GM11168 (cell line): ENCODE results near the gene MINAR1.
"Not testable (repeated sequence)": the region's sequence is repeated elsewhere in the genome, so short reads cannot be mapped to it uniquely, and the experiment has no call there.

Source experiments
- in situ Hi-C: fragments of 300-500 bp; cut with MboI; formaldehyde crosslinking; loops from one replicate; pipeline ENCODE4 v1.12.0; 2022; ENCODE audit warnings: low sequenced_read_pairs; ENCODE audit not compliant: unreplicated experiment

The MINAR1 gene, protein sequence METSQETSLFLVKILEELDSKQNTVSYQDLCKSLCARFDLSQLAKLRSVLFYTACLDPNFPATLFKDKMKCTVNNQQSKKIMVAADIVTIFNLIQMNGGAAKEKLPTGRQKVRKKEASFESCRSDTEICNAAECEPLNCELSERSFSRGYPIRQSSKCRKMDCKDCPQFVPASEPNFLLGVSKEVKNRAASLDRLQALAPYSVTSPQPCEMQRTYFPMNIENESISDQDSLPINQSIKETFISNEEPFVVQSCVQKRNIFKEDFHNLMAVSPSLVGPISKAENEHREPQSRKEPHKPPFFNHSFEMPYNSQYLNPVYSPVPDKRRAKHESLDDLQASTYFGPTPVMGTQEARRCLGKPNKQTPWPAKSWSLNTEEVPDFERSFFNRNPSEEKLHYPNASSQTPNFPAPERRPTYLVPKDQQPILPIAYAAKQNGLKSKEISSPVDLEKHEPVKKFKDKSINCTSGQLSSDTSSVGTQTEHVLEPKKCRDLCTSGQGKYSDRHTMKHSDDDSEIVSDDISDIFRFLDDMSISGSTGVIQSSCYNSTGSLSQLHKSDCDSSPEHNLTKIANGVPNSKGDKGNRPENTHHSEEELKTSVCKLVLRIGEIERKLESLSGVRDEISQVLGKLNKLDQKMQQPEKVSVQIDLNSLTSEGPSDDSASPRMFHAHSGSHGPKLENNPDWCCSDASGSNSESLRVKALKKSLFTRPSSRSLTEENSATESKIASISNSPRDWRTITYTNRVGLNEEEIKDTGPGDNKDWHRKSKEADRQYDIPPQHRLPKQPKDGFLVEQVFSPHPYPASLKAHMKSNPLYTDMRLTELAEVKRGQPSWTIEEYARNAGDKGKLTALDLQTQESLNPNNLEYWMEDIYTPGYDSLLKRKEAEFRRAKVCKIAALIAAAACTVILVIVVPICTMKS

DNA sequence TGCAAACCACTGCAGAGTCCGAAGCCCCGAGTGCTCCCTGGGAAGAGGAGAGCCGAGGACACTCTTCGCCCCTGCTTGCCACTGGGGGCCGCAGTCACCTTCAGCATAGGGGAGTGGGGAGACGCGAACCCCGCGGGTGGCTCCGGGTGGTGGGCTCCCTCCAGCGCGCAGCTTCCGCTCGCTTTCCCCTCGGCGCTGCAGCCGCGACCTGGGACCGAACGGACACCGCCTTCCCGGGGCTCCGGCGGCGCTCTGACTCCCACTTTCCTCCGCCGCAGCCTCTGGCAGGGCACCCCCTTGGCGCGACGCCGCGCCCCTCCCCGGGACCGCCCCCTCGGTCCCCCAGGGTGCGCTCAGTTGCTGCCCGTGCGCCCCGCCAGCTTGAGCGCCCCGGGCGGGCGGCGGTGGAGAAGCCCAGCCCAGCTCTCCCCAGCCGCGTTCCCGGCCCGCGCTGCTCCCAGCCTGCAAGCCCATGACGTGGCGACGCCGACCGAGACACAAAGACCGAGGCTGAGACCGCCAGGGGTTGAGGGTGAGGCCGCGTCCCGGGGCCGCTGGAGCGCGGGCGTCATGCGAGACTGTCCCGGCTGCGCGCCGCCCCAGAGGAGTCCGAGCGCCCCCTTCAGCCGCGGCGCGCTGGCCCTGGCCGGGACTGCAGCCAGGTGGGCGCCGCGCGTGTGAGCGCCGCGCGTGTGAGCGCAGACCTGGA, at the start of gene MINAR1:
MINAR1 (plus strand) TSS at position 701 of the 709 bp plus-strand sequence. CDS start 23,812 bp downstream, outside the sequence.
- in situ Hi-C loops = no loop called here

DNA sequence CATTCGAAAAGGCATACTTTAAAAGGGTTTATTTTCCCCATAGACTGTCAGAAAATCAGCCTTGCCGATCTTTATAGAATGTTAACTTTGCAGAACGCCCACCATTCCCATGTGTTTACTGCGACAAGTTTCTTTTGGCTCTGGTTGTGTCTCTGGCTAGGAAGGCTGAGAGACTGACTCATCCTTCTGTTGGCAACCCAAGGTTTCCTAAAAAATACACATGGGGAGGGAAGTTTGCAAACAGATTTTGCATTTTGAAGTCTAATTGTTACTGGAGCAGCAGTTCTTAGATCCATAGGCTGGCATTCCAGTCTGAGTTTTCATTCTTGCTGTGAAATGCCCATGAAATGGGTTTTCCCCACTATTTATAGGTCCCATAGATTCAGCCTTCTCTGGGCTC, 37.9 kb upstream of the MINAR1 start:
- in situ Hi-C loops = no loop called here

DNA sequence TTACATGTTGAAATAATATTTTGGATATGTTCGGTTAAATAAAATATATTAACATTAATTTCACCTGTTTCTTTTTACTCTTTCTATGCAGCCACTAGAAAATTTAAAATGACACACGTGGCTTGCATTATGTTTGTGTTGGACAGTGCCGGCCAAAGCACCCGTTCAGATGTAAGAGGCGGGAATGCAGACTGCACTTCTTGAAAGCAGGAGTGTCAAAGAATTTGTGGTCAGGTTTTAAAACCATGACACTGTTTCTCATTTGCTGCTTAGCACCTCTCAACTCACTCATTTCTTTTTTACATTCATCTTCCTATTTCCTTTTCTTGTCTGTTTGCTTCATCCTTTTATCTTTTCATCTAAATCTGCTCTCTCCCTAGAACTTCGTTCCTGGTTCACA, 35.3 kb upstream of the MINAR1 start:
- in situ Hi-C loops = no loop called here

DNA sequence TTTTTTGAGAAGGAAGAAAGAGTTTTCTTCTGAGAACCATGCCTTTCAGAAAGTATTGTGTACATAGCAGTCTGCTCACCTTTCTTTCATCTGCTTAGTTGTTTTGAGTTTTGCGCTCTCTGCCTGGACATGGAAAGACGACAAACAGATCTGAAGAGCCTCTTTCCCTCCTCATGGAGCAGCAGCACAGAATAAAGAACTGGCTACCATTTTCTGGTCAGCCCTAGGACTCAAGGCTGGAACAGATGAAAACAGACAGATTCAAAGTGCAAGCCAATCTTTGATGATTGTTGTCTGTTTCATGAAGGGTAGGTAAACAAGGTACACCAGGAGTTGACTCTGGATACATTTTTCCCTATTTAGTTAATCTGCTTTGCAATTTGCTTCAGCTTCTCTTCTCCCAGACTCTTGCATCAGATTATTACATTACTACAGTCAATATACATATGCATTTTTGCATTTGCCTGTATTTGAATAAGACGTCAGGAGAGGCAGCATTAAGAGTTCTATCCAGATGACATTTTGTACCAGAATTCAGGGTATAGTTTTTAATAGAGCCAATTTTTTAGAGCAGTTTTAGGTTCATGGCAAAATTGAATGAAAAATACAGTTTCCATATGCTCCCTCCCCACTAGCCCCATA, 34.7 kb upstream of the MINAR1 start:
- in situ Hi-C loops = no loop called here

DNA sequence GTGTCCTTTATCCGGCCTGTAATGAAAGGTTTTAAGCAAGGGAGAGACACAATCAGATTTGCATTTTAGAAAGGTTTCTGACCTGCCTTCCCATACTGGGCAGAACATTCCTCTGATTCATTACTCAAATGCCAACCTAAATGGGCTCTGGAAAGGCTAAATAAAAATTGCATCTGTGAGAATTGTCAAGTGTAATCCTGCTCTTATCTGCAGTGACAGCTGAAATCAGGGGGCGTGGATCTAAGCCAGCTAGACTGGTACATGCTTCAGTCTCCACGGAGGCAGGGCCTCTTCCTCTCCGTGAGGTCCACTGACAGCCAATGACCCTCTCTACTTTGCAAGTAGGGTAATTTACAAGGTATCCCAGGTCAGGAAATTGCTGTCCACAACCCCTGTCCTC, 32.5 kb upstream of the MINAR1 start:
- in situ Hi-C loops = no loop called here

DNA sequence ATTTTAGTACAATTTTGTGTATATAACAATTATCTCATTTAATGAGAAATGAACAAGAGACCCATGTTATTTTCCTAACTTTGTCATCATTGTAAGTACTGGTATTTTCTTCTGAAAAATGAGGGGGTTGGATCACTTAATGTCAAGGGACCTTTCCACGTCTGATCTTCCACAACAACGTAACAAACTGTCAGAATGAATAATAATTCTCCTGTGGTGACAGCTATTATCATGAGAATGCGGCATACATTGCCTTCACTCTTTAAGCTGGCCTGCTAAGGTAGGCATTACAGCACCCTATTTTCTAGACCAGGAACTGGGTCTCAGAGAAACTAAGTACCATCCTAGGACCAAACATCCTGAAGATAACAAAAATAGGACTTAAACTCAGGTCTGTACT, 31.5 kb upstream of the MINAR1 start:
- in situ Hi-C loops = no loop called here

DNA sequence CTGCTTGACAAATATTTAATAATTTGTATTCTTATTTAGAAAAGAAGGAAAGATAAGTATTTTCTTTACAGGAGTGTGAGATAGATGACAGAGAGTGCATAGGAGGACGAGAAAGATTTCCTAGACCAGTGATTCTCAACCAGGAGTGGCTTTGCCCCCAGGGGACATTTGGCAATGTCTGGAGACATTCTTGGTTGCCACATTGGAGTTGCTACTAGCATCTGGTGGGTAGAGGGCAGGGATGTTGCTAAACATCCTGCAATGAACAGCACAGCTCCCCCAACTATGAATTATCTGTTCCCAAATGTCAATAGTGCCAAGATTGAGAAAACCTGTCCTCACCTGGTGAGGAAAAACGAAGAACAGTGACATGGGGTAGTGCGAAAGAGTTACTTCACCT, 30.8 kb upstream of the MINAR1 start:
- in situ Hi-C loops = no loop called here

DNA sequence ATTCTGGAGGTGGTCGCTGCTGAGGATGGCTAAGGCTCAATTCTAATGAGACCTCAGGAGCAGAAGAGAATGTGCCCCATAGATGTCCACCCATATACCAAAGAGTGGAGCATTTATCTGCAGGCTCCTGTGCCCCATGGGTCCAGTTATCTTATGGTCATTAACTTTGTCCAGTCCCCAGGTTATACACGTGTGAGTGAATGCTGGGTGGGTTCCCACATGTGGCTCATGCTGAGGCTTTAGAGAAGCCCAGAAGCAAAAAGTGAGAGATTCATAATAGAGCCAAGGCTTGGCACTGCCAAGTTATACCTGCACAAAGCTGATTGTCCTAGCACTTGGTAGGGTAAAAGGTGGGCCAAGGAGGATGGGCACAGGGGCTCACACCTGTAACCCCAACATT, 30.0 kb upstream of the MINAR1 start:
- in situ Hi-C loops = no loop called here

DNA sequence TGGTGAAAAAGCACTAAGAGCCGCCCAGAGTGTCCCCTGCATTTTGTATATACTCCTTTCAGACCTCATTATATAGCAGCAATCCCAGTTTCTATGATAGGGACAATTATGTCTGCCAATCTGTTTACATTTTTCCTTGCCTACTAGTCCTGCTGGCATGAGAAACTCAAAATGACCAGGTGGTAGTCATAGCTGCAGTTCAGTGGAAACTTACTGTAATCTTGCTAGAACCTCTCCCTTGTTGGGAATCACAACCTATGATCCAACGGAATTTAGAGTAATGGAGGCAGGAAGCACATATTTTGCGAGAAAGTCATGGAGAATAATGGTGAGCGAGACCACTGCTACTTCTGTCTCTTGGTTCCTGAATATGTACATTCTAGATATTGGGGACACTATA, 28.6 kb upstream of the MINAR1 start:
- in situ Hi-C loops = no loop called here

DNA sequence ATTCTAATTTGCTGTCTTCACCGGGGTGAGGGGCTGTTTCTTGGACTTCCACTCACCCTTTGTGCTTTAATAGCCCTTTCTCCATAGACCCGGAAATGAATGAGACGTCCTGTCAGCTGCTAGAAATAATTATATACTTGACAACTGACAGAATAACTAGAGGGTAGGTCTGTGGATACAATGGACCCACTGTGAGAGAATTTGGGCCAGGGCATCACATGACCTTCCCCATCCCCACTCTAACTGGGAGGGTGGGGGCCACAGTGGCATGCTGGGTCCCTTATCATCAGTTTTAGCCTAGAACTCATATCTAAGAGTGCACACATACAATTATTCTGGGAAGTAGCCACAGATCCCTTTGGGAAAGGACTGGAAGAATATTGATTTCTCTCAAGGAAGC, 25.9 kb upstream of the MINAR1 start:
- in situ Hi-C loops = no loop called here

DNA sequence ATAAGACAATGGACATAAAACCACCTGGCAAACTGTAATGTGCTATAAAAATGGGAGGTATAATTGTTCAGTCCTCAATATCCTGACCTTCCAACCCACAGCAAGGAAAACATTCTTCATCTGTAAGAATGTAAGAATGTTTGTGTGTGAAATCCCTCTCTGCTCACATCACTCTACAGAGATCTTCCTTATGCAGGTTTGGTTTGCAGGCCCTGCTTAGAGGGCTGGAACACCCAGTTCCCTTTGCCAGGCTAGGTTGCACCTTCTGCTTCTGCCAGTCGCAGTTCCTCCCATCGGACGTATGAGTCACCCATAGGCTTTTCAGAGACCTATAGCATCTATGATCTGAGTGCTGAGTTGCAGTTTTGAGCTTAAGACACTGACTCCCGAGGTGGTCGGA, 24.1 kb upstream of the MINAR1 start:
- in situ Hi-C loops = no loop called here

DNA sequence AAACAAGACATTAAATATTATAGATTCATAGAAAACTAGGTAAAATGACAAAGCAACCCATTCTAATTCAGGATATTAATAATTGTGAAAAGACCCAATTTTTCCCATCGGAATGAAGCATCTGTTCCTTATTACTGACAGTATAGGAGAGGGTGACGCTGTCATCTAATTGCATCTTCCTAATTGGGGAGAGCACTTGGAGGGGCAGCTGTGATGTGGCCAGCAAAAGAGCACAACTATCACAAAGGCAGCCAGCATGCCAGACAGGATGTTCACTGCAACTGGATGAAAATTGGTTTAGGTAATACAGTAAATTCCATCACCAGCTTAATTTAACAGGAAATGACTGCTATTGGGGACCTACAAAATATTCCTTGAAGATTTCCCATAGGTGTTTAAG, 21.9 kb upstream of the MINAR1 start:
- in situ Hi-C loops = no loop called here

DNA sequence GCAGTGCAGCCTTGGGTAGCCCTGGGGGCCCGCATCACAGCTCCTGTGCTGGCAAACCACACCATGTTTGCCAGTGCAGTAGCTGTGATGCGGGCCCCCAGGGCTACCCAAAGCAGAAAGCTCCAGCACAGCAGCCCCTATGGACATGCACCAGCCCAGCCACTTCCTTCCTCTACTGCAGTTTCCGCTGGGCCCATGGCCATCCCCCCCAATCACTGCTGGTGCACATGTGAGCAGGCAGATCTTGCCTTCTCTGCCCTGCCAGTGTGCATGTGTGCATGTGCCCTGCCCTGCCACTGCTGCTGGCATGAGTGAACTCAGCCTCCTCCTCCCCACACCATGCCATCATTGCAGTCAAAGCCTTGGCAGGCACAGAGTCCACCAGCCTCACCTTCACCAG, 20.1 kb upstream of the MINAR1 start:
- in situ Hi-C loops = no loop called here

DNA sequence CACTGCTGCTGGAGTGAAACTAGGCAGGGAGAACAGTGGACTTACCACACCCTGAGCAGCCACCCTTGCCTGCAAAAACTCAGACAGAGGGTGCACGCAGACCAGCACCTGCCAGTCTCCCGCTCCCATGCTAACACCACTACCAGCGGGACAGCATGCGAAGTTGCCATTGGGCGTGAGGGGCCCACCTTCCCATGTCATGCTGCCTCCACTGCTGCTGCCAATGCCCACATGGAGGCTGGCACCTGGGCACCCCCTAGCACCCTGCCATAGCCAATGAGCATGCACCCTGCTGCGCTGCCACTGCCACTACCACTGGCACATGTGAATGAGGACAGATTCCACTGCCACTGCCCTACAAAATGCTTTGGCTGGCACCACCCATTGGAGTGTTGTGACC, 19.7 kb upstream of the MINAR1 start:
- in situ Hi-C loops = no loop called here

DNA sequence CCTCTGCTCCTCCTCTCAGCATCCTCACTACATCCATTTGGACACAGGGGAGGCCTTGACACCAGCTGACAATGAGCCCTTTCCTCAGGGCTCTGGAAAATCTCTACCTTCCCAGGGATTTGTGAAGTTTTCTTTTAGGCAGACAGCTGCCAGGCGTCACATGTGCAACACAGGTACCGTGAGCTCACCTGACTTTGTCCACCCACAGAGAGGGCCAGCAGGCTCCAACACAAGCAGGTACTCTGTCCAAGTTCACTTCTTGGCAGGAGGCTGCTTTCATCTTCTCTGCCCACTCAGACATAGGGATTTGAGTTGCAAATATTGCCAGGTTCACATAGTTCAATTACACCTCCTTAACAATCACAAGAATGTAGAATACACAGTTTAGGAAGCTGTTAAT, 15.3 kb upstream of the MINAR1 start:
- in situ Hi-C loops = no loop called here

DNA sequence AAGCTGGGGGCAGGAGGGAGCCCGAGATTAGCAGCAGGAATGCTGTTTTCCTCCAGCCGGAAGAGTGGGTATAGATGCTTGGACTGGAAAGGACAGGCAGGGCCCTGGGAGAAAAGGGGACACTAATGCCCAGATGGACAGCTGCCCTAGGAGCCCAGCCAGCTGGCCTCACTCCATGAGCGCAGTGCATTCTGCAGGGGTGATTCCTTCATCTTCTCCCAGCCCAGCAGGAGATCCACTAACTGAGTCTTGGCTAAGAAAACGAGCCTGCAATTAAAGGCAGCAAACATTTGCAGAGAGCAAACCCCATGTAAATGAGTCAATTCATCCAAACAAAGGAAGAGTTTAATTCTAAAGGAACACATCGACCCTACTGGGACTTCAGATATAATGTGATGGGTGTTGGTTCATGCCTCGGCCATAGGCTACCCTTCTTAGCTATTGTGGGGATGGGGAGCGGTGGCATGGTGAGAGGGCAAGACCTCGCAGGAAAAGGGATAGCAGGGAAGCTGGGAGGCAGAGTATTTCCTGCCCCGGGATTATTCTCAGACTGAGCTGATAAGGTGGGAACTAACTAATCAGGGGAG, 13.3 kb upstream of the MINAR1 start:
- in situ Hi-C loops = no loop called here

DNA sequence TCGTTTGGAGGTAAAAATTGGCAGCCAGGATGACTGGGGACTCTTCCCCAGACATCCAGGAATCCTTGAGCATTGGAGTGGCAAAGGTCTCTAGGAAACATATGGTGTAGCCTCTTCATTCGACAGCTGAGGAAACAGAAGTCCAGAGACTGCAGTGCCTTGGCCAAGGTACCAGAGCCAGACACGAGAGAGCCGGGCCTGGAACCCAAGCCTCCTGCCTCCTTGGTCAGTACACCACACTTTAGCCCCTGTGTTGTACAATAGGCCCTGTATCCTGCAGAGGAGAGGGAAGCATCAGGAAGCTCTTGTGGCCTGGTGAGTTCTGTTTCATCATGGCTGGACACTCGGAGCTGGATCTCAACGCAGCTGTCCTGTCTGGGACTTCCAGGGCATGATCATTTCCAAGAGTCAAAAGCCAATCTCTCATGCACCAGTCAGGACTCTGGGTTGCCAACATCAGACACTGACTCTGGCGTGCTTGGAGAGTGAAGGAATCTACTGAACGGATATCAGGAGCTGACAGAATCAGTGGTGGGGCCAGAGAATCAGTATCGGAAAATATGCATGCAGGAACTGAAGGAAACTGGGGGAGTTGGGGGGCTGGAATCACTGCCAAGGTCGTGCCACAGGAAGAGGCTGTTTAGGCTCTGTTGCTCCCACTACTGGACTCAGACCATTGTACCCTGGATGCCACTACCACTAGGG, 6.4 kb upstream of the MINAR1 start:
- in situ Hi-C loops = no loop called here

DNA sequence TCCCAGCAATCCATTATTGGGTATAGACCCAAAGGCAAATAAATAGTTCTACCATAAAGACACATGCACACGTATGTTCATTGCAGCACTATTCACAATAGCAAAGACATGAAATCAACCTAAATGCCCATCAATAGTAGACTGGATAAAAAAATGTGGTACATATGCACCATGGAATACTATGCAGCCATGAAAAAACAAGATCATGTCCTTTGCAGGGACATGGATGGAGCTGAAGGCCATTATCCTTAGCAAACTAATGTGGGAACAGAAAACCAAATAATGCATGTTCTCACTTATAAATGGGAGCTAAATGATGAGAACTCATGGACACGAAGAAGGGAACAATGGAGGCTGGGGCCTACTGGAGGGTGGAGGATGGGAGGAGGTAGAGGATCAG, 5.2 kb upstream of the MINAR1 start:
- in situ Hi-C loops = not testable (repeated sequence)
